Ecto neural progenitor cell (in vitro differentiated cells): ENCODE results near the gene ACSL1.
"Not testable (repeated sequence)": the region's sequence is repeated elsewhere in the genome, so short reads cannot be mapped to it uniquely, and the experiment has no call there.

Experiments
- DNase-seq: peaks from one replicate; pipeline ENCODE4 v3.0.0-alpha.2; 2018; ENCODE audit warnings: low spot score

The ACSL1 gene

GRCh38 chr4:184751585-184751956 lies 74.2 kb downstream of the ACSL1 start:
- no peak for DNase-seq

- no peak for DNase-seq
Observed at GRCh38 chr4:184750926-184751584, 74.7 kb downstream of the ACSL1 start.

GRCh38 chr4:184748251-184748652 lies 77.5 kb downstream of the ACSL1 start:
- no peak for DNase-seq

- DNase-seq = no peak
Observed at GRCh38 chr4:184747034-184747830, 78.5 kb downstream of the ACSL1 start.

- DNase-seq = peak; percentile 64
Observed at GRCh38 chr4:184745831-184746795, 79.7 kb downstream of the ACSL1 start.

GRCh38 chr4:184744236-184744635 lies 81.5 kb downstream of the ACSL1 start:
- no peak for DNase-seq

- DNase-seq = no peak
Observed at GRCh38 chr4:184743650-184744049, 82.1 kb downstream of the ACSL1 start.

- not testable (repeated sequence) for DNase-seq
Observed at GRCh38 chr4:184741651-184742050, 84.1 kb downstream of the ACSL1 start.

GRCh38 chr4:184740980-184741391 lies 84.8 kb downstream of the ACSL1 start:
- no peak for DNase-seq

- DNase-seq = not testable (repeated sequence)
Observed at GRCh38 chr4:184739575-184739974, 86.2 kb downstream of the ACSL1 start.

GRCh38 chr4:184734758-184735157 lies 91.0 kb downstream of the ACSL1 start:
- no peak for DNase-seq

GRCh38 chr4:184733654-184734524 lies 91.9 kb downstream of the ACSL1 start, which contains the start of gene CENPU:
CENPU (minus strand) TSS chr4:184734096; CDS start chr4:184734062, 34 bp downstream.
- DNase-seq = peak; percentile 99

- no peak for DNase-seq
Observed at GRCh38 chr4:184732126-184732525, 93.6 kb downstream of the ACSL1 start.

- no peak for DNase-seq
Observed at GRCh38 chr4:184731056-184731455, 94.7 kb downstream of the ACSL1 start.

- DNase-seq = no peak
Observed at GRCh38 chr4:184729946-184730345, 95.8 kb downstream of the ACSL1 start.

- DNase-seq = no peak
Observed at GRCh38 chr4:184728858-184729257, 96.9 kb downstream of the ACSL1 start.

- DNase-seq = no peak
Observed at GRCh38 chr4:184727430-184727829, 98.3 kb downstream of the ACSL1 start.

GRCh38 chr4:184722798-184723197 lies 103.0 kb downstream of the ACSL1 start:
- no peak for DNase-seq

- DNase-seq = no peak
Observed at GRCh38 chr4:184721254-184721653, 104.5 kb downstream of the ACSL1 start.

- DNase-seq = no peak
Observed at GRCh38 chr4:184719407-184719806, 106.4 kb downstream of the ACSL1 start.

GRCh38 chr4:184715526-184715925 lies 110.2 kb downstream of the ACSL1 start:
- no peak for DNase-seq
